ENCODE results near the gene SPACA9.

GRCh38 chr9:132869266-132869665, 9.4 kb upstream of the SPACA9 start:
- TF ChIP-seq YY1 (IDR thresholded peaks at IDR 0.05; ENCODE audit: insufficient read depth, insufficient read length) (no peak), SUZ12 (IDR thresholded peaks at IDR 0.05; ENCODE audit: extremely low read depth, insufficient read depth, insufficient read length) (no peak), ZNF274 (IDR thresholded peaks at IDR 0.05; ENCODE audit: low read depth, low read length) (no peak)

Data from NT2/D1 (cell line).